Esophagus squamous epithelium (tissue), 4 donors: ENCODE data around the gene PLD4.

Experiments
- CTCF ChIP-seq, 6 experiments: fragments of 450-650 bp in 4 of 6; fragments of 200-600 bp in 2 of 6; sonication (generic) in 2 of 6; IDR thresholded peaks; one replicate each; pipeline ENCODE4 v1.5.1; 2016 to 2019; ENCODE audit warnings: antibody characterized with exemption in 6 of 6, mild to moderate bottlenecking in 4 of 6, moderate library complexity in 4 of 6
- POLR2A ChIP-seq, 4 donors: fragments of 450-650 bp; IDR thresholded peaks; one replicate each; pipeline ENCODE4 v1.6.1; 2017; ENCODE audit warnings: antibody characterized with exemption in 4 of 4, mild to moderate bottlenecking in 4 of 4, moderate library complexity in 3 of 4

DNA sequence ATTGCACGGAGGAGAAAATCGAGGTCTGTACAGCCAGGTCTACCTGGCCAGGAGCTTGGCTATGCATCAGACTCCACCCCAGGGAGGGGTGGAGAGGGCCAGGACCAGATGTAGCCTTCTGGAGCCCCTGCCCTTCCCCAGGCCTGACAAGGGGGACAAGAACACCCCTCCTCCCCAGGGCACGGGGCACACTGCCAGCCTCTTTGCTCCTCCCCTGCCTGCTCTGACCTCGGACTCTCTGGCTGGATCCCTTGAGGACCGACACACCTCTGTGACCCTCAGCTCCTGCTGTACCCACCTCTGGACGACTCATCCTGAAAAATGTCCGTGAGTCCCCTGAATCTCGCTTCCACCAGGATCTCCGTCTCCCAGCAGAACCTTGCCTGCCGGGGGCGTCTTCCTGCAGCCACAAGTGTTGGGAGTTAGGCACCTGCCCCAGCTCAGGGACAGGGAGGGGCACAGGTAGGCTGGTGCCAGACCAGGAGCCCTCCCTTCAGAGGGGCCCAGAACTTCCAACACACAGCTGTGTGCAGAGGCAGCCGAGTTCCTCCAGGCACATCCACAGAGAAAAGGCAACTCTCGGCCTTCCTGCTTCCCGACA is 31.7 kb downstream of the PLD4 start:
- TF ChIP-seq CTCF (IDR thresholded peaks at IDR 0.05) (no peak), POLR2A (IDR thresholded peaks at IDR 0.05) (no peak)
